HEK293 (cell line): ENCODE measurements around the gene ASB16.

Experiments used
- CTCF ChIA-PET: fragments of 350-600 bp; formaldehyde crosslinking; extraction: SDS; loops from one replicate; lab custom pipeline; 2021; ENCODE audit warnings: antibody characterized with exemption; lab: Yijun Ruan, JAX
- POLR2A ChIA-PET: fragments of 300-600 bp; formaldehyde crosslinking; extraction: SDS; loops from one replicate; lab custom pipeline; 2020; ENCODE audit warnings: antibody characterized with exemption, inconsistent platforms; lab: Yijun Ruan, JAX
- H3K27ac ChIP-seq: fragments of 200-500 bp; sonication (Bioruptor generic); 2 replicates; pipeline ENCODE4 v1.5.1; 2014; ENCODE audit warnings: low read depth, low read length, control low read depth, inconsistent platforms; ENCODE audit errors: extremely low read depth
- H3K36me3 ChIP-seq, 2 experiments: fragments of 200-500 bp in 1 of 2; sonication (Bioruptor generic) in 1 of 2; 1 replicate in 1 of 2; 2 replicates in 1 of 2; pipeline ENCODE4 v1.5.1; 2014 to 2017; ENCODE audit warnings: inconsistent platforms in 2 of 2, low read length in 2 of 2; ENCODE audit not compliant: control insufficient read depth in 2 of 2, insufficient read depth in 1 of 2
- H3K4me1 ChIP-seq: fragments of 200-500 bp; sonication (Bioruptor generic); 2 replicates; pipeline ENCODE4 v1.5.1; 2014; ENCODE audit warnings: mild to moderate bottlenecking, low read length, inconsistent platforms; ENCODE audit not compliant: control insufficient read depth, insufficient read depth
- H3K4me3 ChIP-seq: 2 replicates; pipeline ENCODE4 v1.5.1; 2011; ENCODE audit warnings: low read depth, mild to moderate bottlenecking, control low read depth, low read length, moderate library complexity
- H3K9me3 ChIP-seq: fragments of 200-500 bp; sonication (Bioruptor generic); 2 replicates; pipeline ENCODE4 v1.5.1; 2014; ENCODE audit warnings: low read depth, low read length, inconsistent platforms; ENCODE audit not compliant: control insufficient read depth, insufficient read depth
- BCL11A ChIP-seq: fragments of 450-650 bp; formaldehyde crosslinking; IDR thresholded peaks from 2 replicates; pipeline ENCODE4 v1.5.1; 2016; ENCODE audit warnings: low read depth, missing biosample characterization, missing genetic modification characterization
- GLI4 ChIP-seq: fragments of 450-650 bp; formaldehyde crosslinking; IDR thresholded peaks from 2 replicates; pipeline ENCODE4 v1.5.1; 2016; ENCODE audit warnings: missing biosample characterization, missing genetic modification characterization
- OSR2 ChIP-seq: fragments of 450-650 bp; formaldehyde crosslinking; IDR thresholded peaks from 2 replicates; pipeline ENCODE4 v1.5.1; 2016; ENCODE audit warnings: missing biosample characterization, missing genetic modification characterization
- SETDB1 ChIP-seq: IDR thresholded peaks from one replicate; pipeline ENCODE4 v1.6.1; 2017; ENCODE audit warnings: mild to moderate bottlenecking, low read length, moderate library complexity, mixed read lengths; ENCODE audit not compliant: insufficient read length
- SP2 ChIP-seq: fragments of 450-650 bp; formaldehyde crosslinking; IDR thresholded peaks from 2 replicates; pipeline ENCODE4 v1.5.1; 2016; ENCODE audit warnings: missing biosample characterization, missing genetic modification characterization
- SP7 ChIP-seq: fragments of 450-650 bp; formaldehyde crosslinking; IDR thresholded peaks from 2 replicates; pipeline ENCODE4 v1.5.1; 2016; ENCODE audit warnings: missing biosample characterization, missing genetic modification characterization
- ZBTB1 ChIP-seq: fragments of 450-650 bp; formaldehyde crosslinking; IDR thresholded peaks from 2 replicates; pipeline ENCODE4 v1.5.1; 2016; ENCODE audit warnings: missing biosample characterization, missing genetic modification characterization
- ZIC2 ChIP-seq: fragments of 450-650 bp; formaldehyde crosslinking; IDR thresholded peaks from 2 replicates; pipeline ENCODE4 v1.5.1; 2016; ENCODE audit warnings: missing biosample characterization, missing genetic modification characterization
- ZNF133 ChIP-seq: fragments of 450-650 bp; formaldehyde crosslinking; IDR thresholded peaks from 2 replicates; pipeline ENCODE4 v1.5.1; 2016; ENCODE audit warnings: missing biosample characterization, missing genetic modification characterization
- ZNF169 ChIP-seq: fragments of 450-650 bp; formaldehyde crosslinking; IDR thresholded peaks from 2 replicates; pipeline ENCODE4 v1.5.1; 2016; ENCODE audit warnings: missing biosample characterization, missing genetic modification characterization
- ZNF174 ChIP-seq: fragments of 450-650 bp; formaldehyde crosslinking; IDR thresholded peaks from 2 replicates; pipeline ENCODE4 v1.5.0; 2017; ENCODE audit warnings: missing biosample characterization, mild to moderate bottlenecking, missing genetic modification characterization
- ZNF335 ChIP-seq: fragments of 450-650 bp; formaldehyde crosslinking; conservative IDR thresholded peaks from 2 replicates; pipeline ENCODE4 v1.5.1; 2016; ENCODE audit warnings: missing biosample characterization, missing genetic modification characterization
- ZNF366 ChIP-seq: fragments of 450-650 bp; formaldehyde crosslinking; conservative IDR thresholded peaks from 2 replicates; pipeline ENCODE4 v1.5.1; 2016; ENCODE audit warnings: missing biosample characterization, missing genetic modification characterization
- ZNF423 ChIP-seq: fragments of 450-650 bp; formaldehyde crosslinking; IDR thresholded peaks from 2 replicates; pipeline ENCODE4 v1.5.1; 2016; ENCODE audit warnings: missing biosample characterization, missing genetic modification characterization
- ZNF510 ChIP-seq: fragments of 450-650 bp; formaldehyde crosslinking; IDR thresholded peaks from 2 replicates; pipeline ENCODE4 v1.5.1; 2018; ENCODE audit warnings: mild to moderate bottlenecking, missing genetic modification characterization, missing biosample characterization; ENCODE audit not compliant: insufficient replicate concordance
- ZNF513 ChIP-seq: fragments of 450-650 bp; IDR thresholded peaks from 2 replicates; pipeline ENCODE4 v1.5.1; 2018; ENCODE audit warnings: missing biosample characterization, missing genetic modification characterization
- ZNF585B ChIP-seq: fragments of 450-650 bp; formaldehyde crosslinking; IDR thresholded peaks from 2 replicates; pipeline ENCODE4 v1.5.1; 2016; ENCODE audit warnings: missing biosample characterization, missing genetic modification characterization
- ZNF600 ChIP-seq: fragments of 450-650 bp; formaldehyde crosslinking; IDR thresholded peaks from 2 replicates; pipeline ENCODE4 v1.5.1; 2016; ENCODE audit warnings: missing biosample characterization, missing genetic modification characterization
- ZNF621 ChIP-seq: fragments of 450-650 bp; formaldehyde crosslinking; IDR thresholded peaks from 2 replicates; pipeline ENCODE4 v1.5.1; 2017; ENCODE audit warnings: missing biosample characterization, missing genetic modification characterization
- ZNF624 ChIP-seq: fragments of 450-650 bp; formaldehyde crosslinking; IDR thresholded peaks from 2 replicates; pipeline ENCODE4 v1.5.1; 2017; ENCODE audit warnings: missing biosample characterization, missing genetic modification characterization
- ZNF660 ChIP-seq: fragments of 450-650 bp; IDR thresholded peaks from 2 replicates; pipeline ENCODE4 v1.5.1; 2018; ENCODE audit warnings: missing biosample characterization, mild to moderate bottlenecking, missing genetic modification characterization
- ZNF792 ChIP-seq: fragments of 450-650 bp; formaldehyde crosslinking; IDR thresholded peaks from 2 replicates; pipeline ENCODE4 v1.5.1; 2016; ENCODE audit warnings: missing biosample characterization, missing genetic modification characterization
- TF ChIP-seq, protein P1 (sequence below): fragments of 450-650 bp; formaldehyde crosslinking; IDR thresholded peaks from 2 replicates; pipeline ENCODE4 v1.5.1; 2017; ENCODE audit warnings: missing biosample characterization, mild to moderate bottlenecking, missing genetic modification characterization, moderate library complexity
- TF ChIP-seq, protein P2 (sequence below): fragments of 450-650 bp; formaldehyde crosslinking; IDR thresholded peaks from 2 replicates; pipeline ENCODE4 v1.5.1; 2016; ENCODE audit warnings: missing biosample characterization, missing genetic modification characterization
- TF ChIP-seq, protein P3 (sequence below): fragments of 450-650 bp; formaldehyde crosslinking; IDR thresholded peaks from 2 replicates; pipeline ENCODE4 v1.5.1; 2016; ENCODE audit warnings: missing biosample characterization, missing genetic modification characterization

Gene ASB16

DNA sequence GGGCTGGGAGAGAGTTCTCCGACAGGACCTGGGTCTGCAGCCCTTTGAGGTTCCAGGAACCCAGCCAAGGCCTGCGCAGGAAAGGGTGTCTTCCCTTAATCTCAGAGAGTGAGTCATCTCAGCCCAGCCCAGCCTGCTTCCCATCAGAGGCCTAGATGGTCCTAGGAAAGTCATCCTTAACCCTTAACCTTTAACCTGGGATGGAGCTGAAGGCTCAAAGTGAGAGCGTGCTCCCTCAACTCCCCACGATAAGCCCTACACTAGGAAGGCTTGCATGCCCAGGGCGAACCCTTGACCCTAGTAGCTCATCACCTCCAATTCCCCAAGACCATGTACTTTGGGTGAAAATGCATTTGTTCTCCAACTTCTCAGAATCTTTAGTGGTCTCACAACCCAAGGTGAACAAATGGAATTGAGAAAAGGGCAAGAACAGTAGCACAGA lies 34.0 kb downstream of the ASB16 start:
- H3K4me3 ChIP-seq, result no peak overlapping the region
- POLR2A ChIA-PET, result interaction anchor here (0.5 to 1.5 kb wide), 6 partner anchors 14 to 141 kb away, joined by 3 to 7 read pairs (median 4); partner anchors contain the start of genes GRN, RUNDC3A, SLC25A39 and UBTF
- CTCF ChIA-PET, result interaction anchor here (0.5 to 4.1 kb wide), 17 partner anchors 10 to 326 kb away, joined by 3 to 17 read pairs (median 4); partner anchors contain the start of gene SLC25A39
- H3K27ac ChIP-seq, result no peak overlapping the region
- peaks cover 19 to 29% of the 10 kb centered on the region in 2 experiments; a peak in 2 of 3 replicates for H3K36me3 ChIP-seq
- H3K9me3 ChIP-seq, result no peaks in the 10 kb centered on the region
- H3K4me1 ChIP-seq, result peaks cover 5% of the 10 kb centered on the region
- TF ChIP-seq, protein P1, sequence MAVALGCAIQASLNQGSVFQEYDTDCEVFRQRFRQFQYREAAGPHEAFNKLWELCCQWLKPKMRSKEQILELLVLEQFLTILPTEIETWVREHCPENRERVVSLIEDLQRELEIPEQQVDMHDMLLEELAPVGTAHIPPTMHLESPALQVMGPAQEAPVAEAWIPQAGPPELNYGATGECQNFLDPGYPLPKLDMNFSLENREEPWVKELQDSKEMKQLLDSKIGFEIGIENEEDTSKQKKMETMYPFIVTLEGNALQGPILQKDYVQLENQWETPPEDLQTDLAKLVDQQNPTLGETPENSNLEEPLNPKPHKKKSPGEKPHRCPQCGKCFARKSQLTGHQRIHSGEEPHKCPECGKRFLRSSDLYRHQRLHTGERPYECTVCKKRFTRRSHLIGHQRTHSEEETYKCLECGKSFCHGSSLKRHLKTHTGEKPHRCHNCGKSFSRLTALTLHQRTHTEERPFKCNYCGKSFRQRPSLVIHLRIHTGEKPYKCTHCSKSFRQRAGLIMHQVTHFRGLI (tag by site-specific recombination), result 0 out of 2 replicates have a peak, but pooled peaks have one; percentile 28
- TF ChIP-seq ZNF621 (tag by site-specific recombination) (no peak), ZBTB1 (tag by site-specific recombination) (no peak), BCL11A (0 out of 2 replicates have a peak, but pooled peaks have one; percentile 32), ZNF366 (0 out of 2 replicates have a peak, but pooled peaks have one; percentile 30), ZNF169 (tag by site-specific recombination) (no peak), ZNF792 (tag by site-specific recombination) (no peak)

- CTCF ChIA-PET, result interaction anchor here (0.6 to 4.1 kb wide), 11 partner anchors 12 to 317 kb away, joined by 3 to 33 read pairs (median 3); partner anchors contain the start of gene UBTF
- no peaks in the 10 kb centered on the region for H3K9me3 ChIP-seq
- no peak overlapping the region for H3K27ac ChIP-seq
- H3K4me1 ChIP-seq, result no peaks in the 10 kb centered on the region
- H3K4me3 ChIP-seq, result no peak overlapping the region
- POLR2A ChIA-PET, result interaction anchor here (0.6 to 1.2 kb wide), 5 partner anchors 15 to 351 kb away, joined by 3 to 4 read pairs (median 3); no protein-coding TSS in a partner anchor
- peaks cover 22 to 46% of the 10 kb centered on the region in 2 experiments; a peak in 2 of 3 replicates for H3K36me3 ChIP-seq
- TF ChIP-seq GLI4 (no peak), ZNF174 (tag by site-specific recombination) (no peak), ZNF335 (0 out of 2 replicates have a peak, but pooled peaks have one; percentile 19), ZNF133 (tag by site-specific recombination) (no peak), ZNF423 (tag by site-specific recombination) (no peak), ZNF660 (tag by site-specific recombination) (no peak), ZNF585B (tag by site-specific recombination) (no peak), ZNF510 (no peak), SP7 (no peak), ZIC2 (tag by site-specific recombination) (no peak), SETDB1 (no peak), ZNF600 (tag by site-specific recombination) (peak; percentile 22; the same call in 1 of the 2 replicates), ZNF624 (tag by site-specific recombination) (no peak), SP2 (tag by site-specific recombination) (no peak), ZNF513 (no peak), OSR2 (no peak)
- TF ChIP-seq, protein P2, sequence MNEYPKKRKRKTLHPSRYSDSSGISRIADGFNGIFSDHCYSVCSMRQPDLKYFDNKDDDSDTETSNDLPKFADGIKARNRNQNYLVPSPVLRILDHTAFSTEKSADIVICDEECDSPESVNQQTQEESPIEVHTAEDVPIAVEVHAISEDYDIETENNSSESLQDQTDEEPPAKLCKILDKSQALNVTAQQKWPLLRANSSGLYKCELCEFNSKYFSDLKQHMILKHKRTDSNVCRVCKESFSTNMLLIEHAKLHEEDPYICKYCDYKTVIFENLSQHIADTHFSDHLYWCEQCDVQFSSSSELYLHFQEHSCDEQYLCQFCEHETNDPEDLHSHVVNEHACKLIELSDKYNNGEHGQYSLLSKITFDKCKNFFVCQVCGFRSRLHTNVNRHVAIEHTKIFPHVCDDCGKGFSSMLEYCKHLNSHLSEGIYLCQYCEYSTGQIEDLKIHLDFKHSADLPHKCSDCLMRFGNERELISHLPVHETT, result no peak
- TF ChIP-seq, protein P3, sequence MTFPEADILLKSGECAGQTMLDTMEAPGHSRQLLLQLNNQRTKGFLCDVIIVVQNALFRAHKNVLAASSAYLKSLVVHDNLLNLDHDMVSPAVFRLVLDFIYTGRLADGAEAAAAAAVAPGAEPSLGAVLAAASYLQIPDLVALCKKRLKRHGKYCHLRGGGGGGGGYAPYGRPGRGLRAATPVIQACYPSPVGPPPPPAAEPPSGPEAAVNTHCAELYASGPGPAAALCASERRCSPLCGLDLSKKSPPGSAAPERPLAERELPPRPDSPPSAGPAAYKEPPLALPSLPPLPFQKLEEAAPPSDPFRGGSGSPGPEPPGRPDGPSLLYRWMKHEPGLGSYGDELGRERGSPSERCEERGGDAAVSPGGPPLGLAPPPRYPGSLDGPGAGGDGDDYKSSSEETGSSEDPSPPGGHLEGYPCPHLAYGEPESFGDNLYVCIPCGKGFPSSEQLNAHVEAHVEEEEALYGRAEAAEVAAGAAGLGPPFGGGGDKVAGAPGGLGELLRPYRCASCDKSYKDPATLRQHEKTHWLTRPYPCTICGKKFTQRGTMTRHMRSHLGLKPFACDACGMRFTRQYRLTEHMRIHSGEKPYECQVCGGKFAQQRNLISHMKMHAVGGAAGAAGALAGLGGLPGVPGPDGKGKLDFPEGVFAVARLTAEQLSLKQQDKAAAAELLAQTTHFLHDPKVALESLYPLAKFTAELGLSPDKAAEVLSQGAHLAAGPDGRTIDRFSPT (tag by site-specific recombination), result no peak
Measured at GRCh38 chr17:44205962-44206824, 35.7 kb downstream of the ASB16 start.
